ENCODE data around the gene MCU. TPM values are rescaled to one million over a fixed set of nuclear protein-coding genes. Genes with fewer than 3 reads are reported as not detected.

MCU gene
- total RNA-seq, 2 donors from 2014 or later, result 11.6 to 18.7 TPM

Other genes with a start within 250 kb of the MCU start
- gene MICU1, start 66.1 kb upstream of the MCU start, total RNA-seq, result 10 to 100 TPM; 40.8 to 43.0 TPM
- not detected for gene OIT3, start 201.6 kb downstream of the MCU start, total RNA-seq